OCI-LY1 (cell line): ENCODE measurements around the gene ANKRD27.

Source experiments
- H2AFZ ChIP-seq: fragments of 200-600 bp; sonication (generic), shearing (Covaris generic); 2 replicates; pipeline ENCODE4 v1.6.0; 2014; ENCODE audit warnings: antibody characterized with exemption, mild to moderate bottlenecking, low read length
- H3F3A ChIP-seq: fragments of 200-600 bp; sonication (generic), shearing (Covaris generic); 2 replicates; pipeline ENCODE4 v1.6.0; 2014; ENCODE audit warnings: mild to moderate bottlenecking, antibody characterized with exemption, low read length, moderate library complexity; ENCODE audit not compliant: insufficient read depth
- H3K27ac ChIP-seq: fragments of 200-600 bp; sonication (generic); 2 replicates; pipeline ENCODE4 v1.5.1; 2014; ENCODE audit warnings: low read length, mixed run types, mild to moderate bottlenecking, low read depth; ENCODE audit not compliant: poor library complexity, severe bottlenecking
- H3K27me3 ChIP-seq: fragments of 200-600 bp; sonication (generic); 2 replicates; pipeline ENCODE4 v1.6.0; 2014; ENCODE audit warnings: antibody characterized with exemption, mild to moderate bottlenecking, low read length, moderate library complexity; ENCODE audit not compliant: insufficient read depth
- H3K36me3 ChIP-seq: fragments of 200-600 bp; sonication (generic); 2 replicates; pipeline ENCODE4 v1.6.1; 2014; ENCODE audit warnings: mild to moderate bottlenecking, antibody characterized with exemption, low read length, moderate library complexity, mixed read lengths; ENCODE audit not compliant: insufficient read depth
- H3K4me1 ChIP-seq: fragments of 200-600 bp; sonication (generic); 2 replicates; pipeline ENCODE4 v1.5.1; 2014; ENCODE audit warnings: mild to moderate bottlenecking, low read length, moderate library complexity; ENCODE audit not compliant: insufficient read depth, severe bottlenecking
- H3K4me2 ChIP-seq: fragments of 200-600 bp; sonication (generic), shearing (Covaris generic); 2 replicates; pipeline ENCODE4 v1.6.1; 2014; ENCODE audit warnings: low read length
- H3K4me3 ChIP-seq: fragments of 200-600 bp; sonication (generic); 2 replicates; pipeline ENCODE4 v1.5.1; 2014; ENCODE audit warnings: low read length, low read depth, mild to moderate bottlenecking, mixed read lengths; ENCODE audit not compliant: poor library complexity, severe bottlenecking
- H3K79me2 ChIP-seq: fragments of 200-600 bp; shearing (Covaris generic); 2 replicates; pipeline ENCODE4 v1.6.1; 2016; ENCODE audit warnings: mixed run types, low read length, mixed read lengths; ENCODE audit not compliant: insufficient read depth
- H3K9ac ChIP-seq: fragments of 200-600 bp; sonication (generic), shearing (Covaris generic); 2 replicates; pipeline ENCODE4 v1.6.1; 2014; ENCODE audit warnings: mild to moderate bottlenecking, low read length, mixed read lengths
- H3K9me2 ChIP-seq: fragments of 200-600 bp; sonication (generic), shearing (Covaris generic); 2 replicates; pipeline ENCODE4 v1.6.1; 2014; ENCODE audit warnings: low read depth, mild to moderate bottlenecking, low read length, mixed read lengths
- H3K9me3 ChIP-seq: fragments of 200-600 bp; shearing (Covaris generic); 2 replicates; pipeline ENCODE4 v1.6.1; 2014; ENCODE audit warnings: low read length, mixed read lengths
- H4K20me1 ChIP-seq: fragments of 200-600 bp; sonication (generic), shearing (Covaris generic); 2 replicates; pipeline ENCODE4 v1.6.0; 2016; ENCODE audit warnings: mild to moderate bottlenecking, low read length; ENCODE audit not compliant: insufficient read depth
- CTCF ChIP-seq: fragments of 200-600 bp; sonication (generic), shearing (Covaris generic); IDR thresholded peaks from 2 replicates; pipeline ENCODE4 v1.5.1; 2017; ENCODE audit warnings: mild to moderate bottlenecking, antibody characterized with exemption, low read length, moderate library complexity, mixed read lengths
- EZH2 ChIP-seq: fragments of 200-600 bp; sonication (generic), shearing (Covaris generic); IDR thresholded peaks from 2 replicates; pipeline ENCODE4 v1.8.0; 2017; ENCODE audit warnings: borderline replicate concordance, mixed run types, mild to moderate bottlenecking, antibody characterized with exemption, low read length, moderate library complexity, mixed read lengths

Gene ANKRD27

GRCh38 chr19:32580901-32581704 lies 93.9 kb downstream of the ANKRD27 start, which contains the start of gene PDCD5:
TSS of gene PDCD5 (plus strand) at chr19:32581190. CDS start at chr19:32581262, 72 bp downstream.
- Histone ChIP-seq H3K4me3 (peak within 1 kb of the TSS; percentile 99), H4K20me1 (no peaks in the 10 kb centered on the region)
- TF ChIP-seq EZH2 = no peak
- TF ChIP-seq CTCF = no peak

GRCh38 chr19:32580353-32580900 lies 94.6 kb downstream of the ANKRD27 start:
- H3K9me3 ChIP-seq = no peaks in the 10 kb centered on the region
- peaks cover 30% of the 10 kb centered on the region for H3K36me3 ChIP-seq
- TF ChIP-seq EZH2 (no peak), CTCF (no peak)
- 0 out of 2 replicates have a peak, but pooled peaks cover 4% of the 10 kb centered on the region for H3F3A ChIP-seq
- H2AFZ ChIP-seq = peak overlapping the region; percentile 98
- H3K9me2 ChIP-seq = no peaks in the 10 kb centered on the region
- H3K4me2 ChIP-seq = peak overlapping the region; percentile 96
- H3K9ac ChIP-seq = peak overlapping the region; percentile 57
- H3K4me1 ChIP-seq = peaks cover 11% of the 10 kb centered on the region
- H3K4me3 ChIP-seq = peak overlapping the region; percentile 99
- H4K20me1 ChIP-seq = no peaks in the 10 kb centered on the region
- H3K27ac ChIP-seq = no peak overlapping the region
- H3K79me2 ChIP-seq = peaks cover 8% of the 10 kb centered on the region
- H3K27me3 ChIP-seq = no peaks in the 10 kb centered on the region

More at GRCh38 chr19:32580901-32581704, 93.9 kb downstream of the ANKRD27 start, which contains the start of gene PDCD5:
- no peaks in the 10 kb centered on the region for H3K9me2 ChIP-seq
- peak within 1 kb of the TSS; percentile 96 for H3K4me2 ChIP-seq
- H3K9ac ChIP-seq = peak within 1 kb of the TSS; percentile 99
- peak within 1 kb of the TSS; percentile 54 for H3K27ac ChIP-seq
- H3K9me3 ChIP-seq = no peaks in the 10 kb centered on the region
- peaks cover 8% of the 10 kb centered on the region for H3K79me2 ChIP-seq
- no peaks in the 10 kb centered on the region for H3K27me3 ChIP-seq
- H3K4me1 ChIP-seq = peaks cover 11% of the 10 kb centered on the region
- H3K36me3 ChIP-seq = peaks cover 37% of the 10 kb centered on the region
- H3F3A ChIP-seq = 0 out of 2 replicates have a peak, but pooled peaks cover 4% of the 10 kb centered on the region
- peak within 1 kb of the TSS; percentile 98 for H2AFZ ChIP-seq

GRCh38 chr19:32576790-32577189 lies 98.2 kb downstream of the ANKRD27 start:
- TF ChIP-seq EZH2 (no peak), CTCF (no peak)
- Histone ChIP-seq H2AFZ (no peak overlapping the region), H3K9ac (no peak overlapping the region), H3K27me3 (no peaks in the 10 kb centered on the region), H3K36me3 (no peaks in the 10 kb centered on the region), H3K79me2 (peaks cover 4% of the 10 kb centered on the region), H3K4me2 (no peak overlapping the region), H3K27ac (no peak overlapping the region), H3K9me2 (no peaks in the 10 kb centered on the region), H3K4me3 (no peak overlapping the region), H3F3A (no peaks in the 10 kb centered on the region), H4K20me1 (no peaks in the 10 kb centered on the region), H3K4me1 (no peaks in the 10 kb centered on the region), H3K9me3 (no peaks in the 10 kb centered on the region)
